ENCODE measurements around the gene ACO2.

DNA sequence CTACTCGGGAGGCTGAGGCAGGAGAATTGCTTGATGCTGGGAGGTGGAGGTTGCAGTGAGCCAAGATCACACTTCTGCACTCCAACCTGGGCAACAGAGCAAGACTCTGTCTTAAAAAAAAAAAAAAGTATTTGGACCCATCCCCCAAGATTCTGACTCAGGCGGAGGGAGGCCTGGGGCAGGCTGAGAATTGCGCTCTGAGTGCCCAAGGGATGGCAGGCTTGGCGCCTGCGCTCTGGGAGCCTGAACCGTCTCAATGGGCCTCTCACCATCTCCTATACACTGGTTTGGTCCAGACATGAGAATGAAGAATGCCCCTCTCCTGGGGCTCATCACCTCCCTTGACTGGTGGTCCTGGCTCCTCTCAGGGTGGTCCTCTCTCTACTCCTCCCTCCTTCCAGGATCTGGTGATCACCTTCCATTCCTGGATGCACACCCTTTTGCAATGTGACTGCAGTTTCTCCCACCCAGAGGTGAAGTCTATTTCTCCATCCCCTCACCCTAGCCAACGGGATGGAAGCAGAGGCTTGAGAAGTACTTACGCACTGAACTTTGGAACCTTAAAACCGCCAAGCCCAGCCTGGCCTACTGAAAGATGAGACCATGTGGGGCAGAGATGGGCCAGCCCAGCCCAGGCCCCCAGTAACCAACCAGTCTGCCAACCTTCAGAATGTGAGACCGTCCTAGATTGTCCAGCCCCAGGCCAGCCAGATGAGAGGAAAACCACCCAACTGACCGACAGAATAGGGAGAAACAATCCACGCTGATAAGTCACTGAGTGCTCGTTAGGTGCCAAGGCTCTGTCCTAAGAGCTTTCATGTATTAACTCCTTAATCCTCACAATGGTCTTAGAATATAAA, 70.5 kb downstream of the ACO2 start:
- TF ChIP-seq POLR2AphosphoS5 (IDR thresholded peaks at IDR 0.05) = no peak
- no peak for TF ChIP-seq POLR2A (IDR thresholded peaks at IDR 0.05)
- TF ChIP-seq, protein P1, sequence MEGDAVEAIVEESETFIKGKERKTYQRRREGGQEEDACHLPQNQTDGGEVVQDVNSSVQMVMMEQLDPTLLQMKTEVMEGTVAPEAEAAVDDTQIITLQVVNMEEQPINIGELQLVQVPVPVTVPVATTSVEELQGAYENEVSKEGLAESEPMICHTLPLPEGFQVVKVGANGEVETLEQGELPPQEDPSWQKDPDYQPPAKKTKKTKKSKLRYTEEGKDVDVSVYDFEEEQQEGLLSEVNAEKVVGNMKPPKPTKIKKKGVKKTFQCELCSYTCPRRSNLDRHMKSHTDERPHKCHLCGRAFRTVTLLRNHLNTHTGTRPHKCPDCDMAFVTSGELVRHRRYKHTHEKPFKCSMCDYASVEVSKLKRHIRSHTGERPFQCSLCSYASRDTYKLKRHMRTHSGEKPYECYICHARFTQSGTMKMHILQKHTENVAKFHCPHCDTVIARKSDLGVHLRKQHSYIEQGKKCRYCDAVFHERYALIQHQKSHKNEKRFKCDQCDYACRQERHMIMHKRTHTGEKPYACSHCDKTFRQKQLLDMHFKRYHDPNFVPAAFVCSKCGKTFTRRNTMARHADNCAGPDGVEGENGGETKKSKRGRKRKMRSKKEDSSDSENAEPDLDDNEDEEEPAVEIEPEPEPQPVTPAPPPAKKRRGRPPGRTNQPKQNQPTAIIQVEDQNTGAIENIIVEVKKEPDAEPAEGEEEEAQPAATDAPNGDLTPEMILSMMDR (IDR thresholded peaks at IDR 0.05) = no peak

Measured in prostate gland (tissue), 2 donors.